HG03135 (cell line): Measurements from ENCODE around the gene NUTM2F.
"Not testable (repeated sequence)": the region's sequence is repeated elsewhere in the genome, so short reads cannot be mapped to it uniquely, and the experiment has no call there.

ENCODE experiments used
- ATAC-seq: cut with Tn5 transposase; IDR thresholded peaks from one replicate; pipeline ENCODE4 v1.9.1; 2021; ENCODE audit warnings: mild to moderate bottlenecking, moderate library complexity; ENCODE audit not compliant: unreplicated experiment

NUTM2F gene, protein sequence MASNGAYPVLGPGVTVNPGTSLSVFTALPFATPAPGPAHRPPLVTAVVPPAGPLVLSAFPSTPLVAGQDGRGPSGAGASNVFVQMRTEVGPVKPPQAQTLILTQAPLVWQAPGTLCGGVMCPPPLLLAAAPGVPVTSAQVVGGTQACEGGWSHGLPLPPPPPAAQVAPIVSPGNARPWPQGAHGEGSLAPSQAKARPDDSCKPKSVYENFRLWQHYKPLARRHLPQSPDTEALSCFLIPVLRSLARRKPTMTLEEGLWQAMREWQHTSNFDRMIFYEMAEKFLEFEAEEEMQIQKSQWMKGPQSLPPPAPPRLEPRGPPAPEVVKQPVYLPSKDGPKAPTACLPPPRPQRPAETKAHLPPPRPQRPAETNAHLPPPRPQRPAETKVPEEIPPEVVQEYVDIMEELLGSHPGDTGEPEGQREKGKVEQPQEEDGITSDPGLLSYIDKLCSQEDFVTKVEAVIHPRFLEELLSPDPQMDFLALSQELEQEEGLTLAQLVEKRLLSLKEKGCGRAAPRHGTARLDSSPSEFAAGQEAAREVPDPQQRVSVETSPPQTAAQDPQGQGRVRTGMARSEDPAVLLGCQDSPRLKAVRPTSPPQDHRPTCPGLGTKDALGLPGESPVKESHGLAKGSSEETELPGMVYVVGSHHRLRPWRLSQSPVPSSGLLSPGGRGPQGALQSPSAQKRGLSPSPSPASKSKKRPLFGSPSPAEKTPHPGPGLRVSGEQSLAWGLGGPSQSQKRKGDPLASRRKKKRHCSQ

DNA sequence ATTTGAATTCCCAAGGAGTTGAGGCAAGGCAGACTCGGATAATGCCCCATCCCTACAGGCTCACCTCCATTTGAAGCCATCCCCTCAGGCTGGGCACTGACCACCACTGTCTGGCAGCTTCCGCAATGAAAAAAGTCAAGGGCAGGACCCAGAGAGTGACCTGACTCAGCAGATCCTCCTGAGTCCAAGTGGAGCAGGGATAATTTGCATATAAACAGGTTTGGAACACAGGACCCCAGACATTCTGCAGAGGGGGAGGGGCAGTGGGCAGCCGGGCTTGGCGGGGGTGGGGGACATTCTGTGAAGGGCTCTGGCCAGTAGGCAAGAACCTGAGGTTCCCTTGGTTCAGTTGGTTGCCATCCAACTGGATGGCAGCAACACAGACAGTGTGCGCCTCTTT is at the start of gene NUTM2F:
Gene NUTM2F, minus strand, starts transcription at position 101 of the 400 bp plus-strand sequence. Its CDS starts 21 bp downstream, at position 80.
- ATAC-seq: not testable (repeated sequence)

DNA sequence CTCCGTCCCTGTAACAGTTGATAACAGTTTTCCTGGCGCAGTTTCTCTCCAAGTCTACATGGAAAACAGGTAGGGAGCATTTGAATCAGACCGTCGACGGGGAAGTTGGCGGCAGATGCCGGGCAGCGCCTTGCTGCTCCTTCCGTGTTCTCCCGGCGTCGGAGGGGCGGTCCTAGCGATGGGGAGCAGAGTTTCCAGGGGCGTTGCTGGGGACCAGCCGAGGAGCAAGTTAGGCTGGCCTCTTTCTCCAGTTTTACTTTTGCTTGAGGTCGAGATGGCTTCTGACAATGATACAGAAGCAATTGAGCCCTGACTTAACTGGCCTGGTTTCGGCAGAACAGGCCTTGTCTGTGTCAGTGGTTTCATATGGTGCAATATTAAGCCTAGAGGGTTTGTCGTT is 46.8 kb upstream of the NUTM2F start:
- peak; percentile 61 for ATAC-seq

DNA sequence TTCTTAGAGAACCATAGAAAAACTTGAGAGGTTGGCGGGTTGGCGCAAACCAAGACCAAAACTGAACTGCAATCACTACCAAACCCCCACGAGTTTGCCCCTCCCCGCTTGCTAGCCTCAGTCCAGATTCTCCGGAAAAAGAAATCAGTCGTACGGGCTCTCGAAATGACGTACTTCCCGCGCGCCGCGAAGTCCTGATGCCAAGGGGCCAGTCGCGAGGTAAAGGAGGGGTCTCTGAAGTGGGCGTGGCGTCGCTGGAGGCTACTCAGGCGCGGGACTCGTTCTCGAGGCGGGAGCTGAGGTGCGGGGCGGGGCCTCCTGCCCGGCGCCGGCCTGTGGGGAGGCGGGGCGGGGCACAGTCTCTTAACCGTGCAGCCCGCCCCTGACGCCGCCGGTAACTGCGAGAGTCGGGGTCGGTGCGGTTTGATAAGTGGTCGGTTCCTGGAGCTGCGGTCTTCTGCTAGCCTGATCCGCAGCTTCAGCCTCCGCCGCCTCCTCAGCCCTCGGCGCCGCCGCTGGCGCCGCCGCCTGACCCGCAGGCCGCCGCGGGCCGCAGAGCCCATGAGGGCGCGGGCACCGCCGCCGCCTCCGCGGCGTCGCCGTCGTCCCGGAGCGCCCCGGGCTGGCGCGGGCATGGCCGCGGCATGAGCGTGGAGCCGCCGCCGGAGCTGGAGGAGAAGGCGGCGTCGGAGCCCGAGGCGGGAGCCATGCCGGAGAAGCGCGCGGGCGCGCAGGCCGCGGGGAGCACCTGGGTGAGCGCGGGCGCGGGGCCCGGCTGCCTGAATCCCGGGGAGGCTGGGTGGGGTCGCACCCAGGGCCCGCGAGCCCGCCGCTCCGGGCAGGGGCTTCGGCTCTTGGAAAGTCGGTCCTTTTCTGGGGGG is 46.0 kb upstream of the NUTM2F start:
- ATAC-seq: peak; percentile 83

DNA sequence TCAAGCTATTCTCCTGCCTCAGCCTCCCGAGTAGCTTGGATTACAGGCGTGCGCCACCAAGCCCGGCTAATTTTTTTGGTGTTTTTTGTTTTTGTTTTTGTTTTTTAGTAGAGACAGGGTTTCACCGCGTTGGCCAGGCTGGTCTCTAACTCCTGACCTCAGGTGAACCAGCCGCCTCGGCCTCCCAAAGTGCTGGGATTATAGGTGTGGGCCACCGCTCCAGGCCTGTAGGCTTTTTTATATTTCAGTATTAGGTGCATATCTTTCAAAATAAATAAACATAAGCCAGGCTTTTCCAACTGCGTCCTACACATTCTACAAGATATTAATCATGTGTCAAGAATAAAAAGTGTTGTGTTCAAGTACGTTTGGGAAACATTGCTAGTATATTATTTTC is 45.3 kb upstream of the NUTM2F start:
- ATAC-seq: not testable (repeated sequence)

DNA sequence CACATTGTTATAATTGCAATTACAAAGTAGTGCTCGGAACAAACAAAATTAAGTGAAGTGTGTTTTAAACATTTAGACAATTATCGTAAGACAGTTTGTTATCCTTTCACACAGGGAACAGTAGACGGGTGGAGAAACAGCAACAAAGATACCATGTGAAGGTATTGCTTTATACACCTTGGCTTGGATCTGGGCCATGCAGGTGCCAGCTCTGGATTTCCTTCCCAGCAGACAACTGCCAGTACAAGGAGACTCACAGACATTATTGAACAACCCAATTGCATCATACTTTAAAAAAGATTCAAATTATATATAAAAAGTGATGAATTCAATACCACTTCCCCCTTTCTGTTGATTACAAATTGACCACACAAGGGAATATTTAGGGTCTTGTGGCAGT is 41.8 kb upstream of the NUTM2F start:
- not testable (repeated sequence) for ATAC-seq

DNA sequence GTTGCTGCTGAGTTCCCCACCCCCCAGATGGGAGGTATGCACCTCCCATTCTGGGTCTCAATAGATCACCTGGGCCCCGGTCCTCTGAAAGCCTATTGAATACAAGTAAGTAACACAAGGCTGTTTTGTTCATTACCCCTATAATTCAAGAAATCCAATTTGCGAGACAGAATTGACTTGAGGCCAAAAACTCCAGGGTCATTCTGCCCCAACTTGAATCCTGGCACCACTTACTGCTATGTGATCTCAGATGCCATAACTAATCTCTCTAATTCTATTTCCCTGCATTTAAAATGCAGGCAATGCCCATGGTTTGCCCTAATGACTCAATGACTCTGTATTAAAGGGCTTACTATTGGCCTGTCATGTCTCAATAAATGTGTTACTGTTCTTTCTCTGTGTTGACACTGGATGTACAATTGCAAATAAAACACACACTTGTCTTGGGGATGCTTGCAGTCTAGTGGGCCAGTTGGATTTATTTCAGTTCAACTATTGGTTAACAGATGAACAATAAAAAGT is 35.7 kb upstream of the NUTM2F start:
- ATAC-seq: not testable (repeated sequence)

DNA sequence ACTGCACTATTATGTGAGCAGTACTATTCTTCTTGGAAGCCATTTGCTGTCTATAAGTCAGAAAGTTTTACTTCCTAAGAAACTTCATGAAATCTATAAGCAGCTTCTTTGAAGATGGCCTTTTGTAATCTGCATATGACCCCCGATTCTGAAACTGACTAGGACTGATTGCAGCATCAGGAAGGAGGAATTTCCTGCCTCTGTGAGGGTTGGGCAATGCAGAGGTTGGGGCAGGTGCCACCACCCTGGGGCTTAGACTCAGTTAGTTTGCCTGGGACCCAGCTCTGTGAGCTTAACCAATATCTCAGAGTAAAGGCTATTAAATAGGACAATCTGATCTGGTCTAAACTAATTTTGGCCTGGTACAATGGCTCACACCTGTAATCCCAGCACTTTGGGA is 28.7 kb upstream of the NUTM2F start:
- not testable (repeated sequence) for ATAC-seq

DNA sequence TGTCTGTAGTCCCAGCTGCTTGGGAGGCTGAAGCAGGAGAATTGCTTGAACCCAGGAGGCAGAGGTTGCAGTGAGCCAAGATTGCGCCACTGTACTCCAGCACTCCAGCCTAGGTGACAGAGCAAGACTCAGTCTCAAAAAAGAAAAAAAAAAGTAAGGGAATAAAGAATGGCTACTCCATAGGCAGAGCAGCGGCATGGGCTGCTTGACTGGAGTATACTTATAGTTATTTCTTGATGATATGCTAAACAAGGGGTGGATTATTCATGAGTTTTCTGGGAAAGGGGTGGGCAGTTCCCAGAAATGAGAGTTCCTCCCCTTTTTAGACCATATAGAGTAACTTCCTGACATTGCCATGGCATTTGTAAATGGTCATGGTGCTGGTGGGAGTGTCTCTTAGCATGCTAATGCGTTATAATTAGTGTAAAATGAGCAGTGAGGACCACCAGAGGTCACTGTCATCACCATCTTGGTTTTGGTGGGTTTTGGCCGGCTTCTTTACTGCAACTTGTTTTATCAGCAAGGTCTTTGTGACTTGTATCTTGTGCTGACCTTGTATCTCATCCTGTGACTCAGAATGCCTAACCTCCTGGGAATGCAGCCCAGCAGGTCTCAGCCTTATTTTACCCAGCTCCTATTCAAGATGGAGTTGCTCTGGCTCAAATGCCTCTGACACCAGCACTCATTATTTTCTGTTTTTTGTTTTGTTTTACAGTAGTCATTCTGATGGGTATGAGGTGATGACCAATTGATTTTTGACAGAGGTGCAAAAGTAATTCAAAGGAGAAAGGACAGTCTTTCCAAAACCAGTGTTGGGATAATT is 23.7 kb upstream of the NUTM2F start:
- not testable (repeated sequence) for ATAC-seq

DNA sequence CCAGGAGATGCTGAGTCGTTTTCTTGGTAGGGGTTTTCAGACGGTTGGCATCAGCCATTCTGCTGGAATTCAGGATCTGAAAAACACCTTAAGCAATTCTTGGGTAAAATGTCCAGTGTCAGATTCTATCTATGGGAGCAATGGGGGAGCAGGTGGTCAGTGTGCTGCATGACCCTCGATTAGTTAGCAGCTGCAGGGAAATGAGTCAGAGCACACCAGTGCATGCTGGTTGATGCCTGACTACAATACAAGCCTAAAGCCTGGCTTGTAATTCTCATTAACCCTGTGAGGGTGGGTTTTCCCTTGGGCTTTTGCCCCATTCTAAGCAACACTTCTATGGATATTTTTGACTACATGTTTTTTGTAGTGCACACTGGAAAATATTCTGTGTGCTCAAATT is 20.3 kb upstream of the NUTM2F start:
- not testable (repeated sequence) for ATAC-seq

DNA sequence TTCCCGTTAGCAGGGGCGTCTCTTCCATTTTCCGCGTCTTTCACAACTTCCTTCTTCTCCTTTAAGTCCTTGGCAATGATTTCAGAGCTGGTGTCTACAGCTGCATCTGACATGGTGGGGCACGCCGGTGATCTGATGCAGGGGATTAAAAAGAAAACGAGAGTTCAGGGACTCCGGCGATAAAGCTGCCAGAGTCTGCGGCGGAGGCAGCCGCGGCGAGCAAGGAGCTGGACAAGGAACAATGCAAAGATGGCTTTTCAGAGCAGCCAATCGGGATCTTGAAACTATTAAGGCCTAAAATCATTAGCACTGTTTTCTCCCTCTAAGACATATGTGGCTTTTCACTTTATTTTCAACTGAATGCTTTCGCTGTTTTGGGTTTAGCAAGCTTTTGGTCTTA is 19.0 kb upstream of the NUTM2F start:
- not testable (repeated sequence) for ATAC-seq

DNA sequence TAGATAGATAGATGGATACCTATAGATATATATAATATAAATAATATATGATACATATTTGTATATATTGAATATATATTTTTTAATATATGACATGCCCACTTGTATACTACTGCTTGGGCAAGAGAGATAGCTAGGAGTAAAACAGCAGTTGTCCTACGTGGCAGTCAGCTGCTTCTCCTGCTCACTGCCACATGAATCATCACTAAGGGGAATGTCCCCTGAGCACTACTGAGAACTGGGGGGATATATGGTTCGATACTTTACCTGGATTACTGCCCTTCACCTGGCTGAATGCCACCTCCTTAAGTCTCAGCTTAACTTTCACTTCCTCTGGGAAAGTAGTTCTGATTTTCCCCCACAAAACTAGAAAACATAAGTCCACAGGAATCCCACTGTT is 13.3 kb upstream of the NUTM2F start:
- not testable (repeated sequence) for ATAC-seq

DNA sequence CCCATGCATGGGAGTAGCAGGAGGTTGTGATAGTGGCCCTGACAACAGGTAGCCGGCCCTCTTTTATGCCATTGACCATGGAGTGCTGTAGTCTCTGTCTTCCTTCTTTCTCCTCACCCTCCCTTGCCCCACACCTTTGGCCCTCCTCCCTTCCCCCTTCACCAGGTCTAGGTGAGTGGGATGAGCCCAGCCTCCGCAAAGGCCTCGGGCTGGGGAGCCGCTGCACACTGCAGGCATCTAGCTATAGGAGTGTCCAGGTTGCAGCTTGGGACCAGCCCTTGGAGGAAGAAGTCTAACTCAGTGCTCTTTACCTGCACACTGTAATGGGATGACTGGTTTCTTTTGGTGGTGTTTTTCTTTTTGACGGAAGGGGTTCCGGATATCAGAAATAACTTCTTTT is 12.3 kb upstream of the NUTM2F start:
- ATAC-seq: not testable (repeated sequence)

DNA sequence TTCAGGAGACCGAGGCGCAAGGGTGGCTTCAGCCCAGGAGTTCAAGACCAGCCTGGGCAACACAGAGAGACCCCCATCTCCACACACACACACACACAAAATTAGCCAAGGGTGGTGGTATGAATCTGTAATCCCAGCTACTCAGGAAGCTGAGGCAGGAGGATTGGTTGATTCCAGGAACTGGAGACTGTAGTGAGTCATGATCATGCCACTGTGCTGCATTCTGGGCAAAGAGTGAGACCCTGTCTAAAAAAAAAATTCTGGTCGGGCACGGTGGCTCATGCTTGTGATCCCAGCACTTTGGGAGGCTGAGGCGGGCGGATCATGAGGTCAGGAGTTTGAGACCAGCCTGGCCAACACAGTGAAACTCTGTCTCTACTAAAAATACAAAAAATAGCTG is 11.2 kb upstream of the NUTM2F start:
- not testable (repeated sequence) for ATAC-seq

DNA sequence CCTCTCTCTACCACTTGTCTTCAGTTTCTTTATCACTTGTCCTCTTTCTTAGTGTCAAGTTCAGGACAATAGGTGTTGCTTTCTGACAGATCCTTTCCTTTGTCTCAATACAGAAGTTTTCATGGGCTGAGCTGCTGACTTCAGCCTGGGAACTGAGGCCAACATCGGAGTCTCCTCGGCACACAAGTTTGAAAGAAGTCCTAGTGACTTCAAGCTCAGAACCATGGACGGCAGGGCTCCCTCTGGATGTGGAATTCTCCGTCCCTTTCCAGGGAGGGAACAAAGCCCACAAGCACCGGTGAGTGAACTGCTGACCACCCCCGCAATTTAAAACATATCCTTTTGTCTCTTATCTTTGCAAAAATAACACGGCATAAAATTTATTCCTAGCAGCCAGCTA is 10.3 kb upstream of the NUTM2F start:
- ATAC-seq: not testable (repeated sequence)

DNA sequence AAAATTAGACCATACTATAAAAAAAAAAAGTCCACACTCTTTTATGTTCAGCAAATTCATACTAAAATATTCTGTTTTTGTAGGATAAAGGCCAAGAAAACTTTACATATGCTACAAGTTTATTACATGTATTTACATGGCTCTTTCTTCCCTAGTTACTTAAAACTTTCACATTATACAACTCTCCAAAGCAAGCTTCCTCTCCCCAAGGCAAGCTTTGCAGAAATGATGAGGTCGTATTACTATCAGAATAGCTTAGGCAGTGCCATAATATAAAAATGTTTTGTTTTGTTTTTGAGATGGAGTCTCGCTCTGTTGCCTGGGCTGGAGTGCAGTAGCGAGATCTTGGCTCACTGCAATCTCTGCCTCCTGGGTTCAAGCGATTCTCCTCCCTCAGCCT is 8.0 kb upstream of the NUTM2F start:
- not testable (repeated sequence) for ATAC-seq

DNA sequence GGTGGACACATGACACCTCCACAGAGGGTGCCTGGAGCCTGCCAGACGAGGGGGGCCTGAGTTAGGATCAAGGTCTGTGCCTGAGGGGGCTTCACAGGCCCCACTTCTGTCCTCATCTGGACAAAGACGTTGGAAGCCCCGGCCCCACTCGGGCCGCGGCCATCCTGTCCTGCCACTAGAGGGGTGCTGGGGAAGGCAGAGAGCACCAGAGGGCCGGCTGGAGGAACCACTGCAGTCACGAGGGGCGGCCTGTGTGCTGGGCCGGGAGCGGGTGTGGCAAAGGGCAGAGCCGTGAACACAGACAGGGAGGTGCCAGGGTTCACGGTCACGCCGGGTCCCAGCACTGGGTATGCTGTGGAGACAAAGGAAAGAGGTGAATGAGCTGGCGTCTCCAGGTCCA is 2.9 kb downstream of the NUTM2F start:
- ATAC-seq: not testable (repeated sequence)

DNA sequence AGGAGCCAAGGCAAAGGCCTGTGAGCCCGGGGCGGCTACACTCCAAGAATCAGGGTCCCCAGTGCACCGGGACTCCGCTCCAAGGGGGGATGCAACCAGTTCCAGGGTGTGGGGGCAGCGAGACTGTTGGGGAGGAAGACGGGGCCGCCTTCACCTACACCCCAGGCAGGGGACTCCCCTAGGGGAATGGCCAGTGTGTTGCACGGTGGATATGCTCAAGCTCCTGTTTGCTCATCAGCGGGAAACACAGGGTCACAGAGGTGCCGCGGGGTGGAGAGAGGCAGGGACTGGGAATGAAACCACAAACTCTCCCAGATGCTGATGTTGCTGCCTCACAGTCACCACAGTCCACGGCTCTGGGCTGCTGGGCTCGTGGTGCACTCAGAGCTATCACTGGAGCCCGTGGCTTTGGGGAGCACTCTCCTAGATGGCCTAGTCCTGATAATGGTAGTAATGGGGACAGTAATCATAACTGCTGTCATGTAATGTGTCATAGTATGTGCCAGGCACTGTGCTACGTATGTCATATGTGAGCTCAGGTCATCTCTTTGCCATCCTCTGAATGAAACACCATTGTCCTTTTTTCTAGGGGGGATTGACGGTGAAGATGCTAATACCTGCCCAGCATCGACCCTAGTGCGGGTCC is 5.2 kb downstream of the NUTM2F start:
- not testable (repeated sequence) for ATAC-seq

DNA sequence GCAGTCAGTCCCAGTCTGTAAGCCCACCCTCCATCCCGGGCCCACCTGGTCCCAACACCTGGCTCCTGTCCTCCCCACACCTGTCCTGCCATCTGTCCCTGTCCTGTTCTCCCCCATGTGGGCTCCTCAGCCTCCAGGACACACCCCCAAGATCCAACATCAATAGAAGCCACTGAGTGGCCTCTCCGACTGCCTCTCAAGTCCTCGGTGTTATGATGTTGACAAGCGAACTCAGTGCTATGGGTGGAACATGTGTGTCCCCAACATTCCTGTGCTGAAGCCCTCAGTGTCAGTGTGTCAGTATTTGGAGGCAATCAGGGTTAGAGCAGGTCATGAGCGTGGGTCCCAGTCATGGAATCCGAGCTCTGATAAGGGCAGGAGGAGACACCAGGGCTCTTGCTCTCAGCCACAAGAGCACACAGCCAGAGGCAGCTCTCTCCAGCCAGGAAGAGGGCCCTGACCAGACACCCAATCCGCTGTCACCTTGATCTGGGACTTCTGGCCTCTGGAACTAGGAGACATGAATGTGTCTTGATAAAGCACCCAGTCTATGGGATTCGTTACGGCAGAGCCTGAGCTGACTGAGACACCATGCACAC is 6.0 kb downstream of the NUTM2F start:
- ATAC-seq: not testable (repeated sequence)
